GM12892 (cell line): ENCODE results near the gene OXER1. TPM values are rescaled to one million over a fixed set of nuclear protein-coding genes. Genes with fewer than 3 reads are reported as not detected.

Experiments
- DNase-seq: peaks from one replicate; pipeline ENCODE4 v3.0.0; 2011; ENCODE audit not compliant: insufficient read length
- FAIRE-seq: peaks from 2 replicates; lab custom pipeline; 2011; peaks lifted over from hg19 to GRCh38; lab: Jason Lieb, UNC
- POLR2A ChIP-seq: IDR thresholded peaks from 2 replicates; pipeline ENCODE4 v1.6.1; 2011; ENCODE audit warnings: low read depth, low read length, control low read depth
- POLR2AphosphoS5 ChIP-seq: IDR thresholded peaks from 2 replicates; pipeline ENCODE4 v1.6.1; 2011; ENCODE audit warnings: low read depth, low read length, control low read depth
- TAF1 ChIP-seq: IDR thresholded peaks from 2 replicates; pipeline ENCODE4 v1.6.1; 2011; ENCODE audit warnings: low read depth, mild to moderate bottlenecking, control low read depth, low read length, borderline replicate concordance
- polyA plus RNA-seq: library from polyadenylated mRNA; unstranded; fragments of >200 nt; gene quantifications from one replicate; pipeline ENCODE4 v1.2.1, GENCODE V29; 2012; ENCODE audit warnings: missing spikeins, inconsistent platforms; ENCODE audit not compliant: missing spikeins

The OXER1 gene
- polyA plus RNA-seq, result 2.4 TPM

GRCh38 chr2:42764096-42764495 lies at the start of gene OXER1:
TSS of gene OXER1 (minus strand) at chr2:42764135. CDS start at chr2:42764062, 73 bp downstream.
- DNase-seq, result no peak
- no peak for FAIRE-seq
- TF ChIP-seq TAF1 (no peak), POLR2A (no peak), POLR2AphosphoS5 (no peak)

- DNase-seq (no peak), FAIRE-seq (no peak)
- TF ChIP-seq POLR2AphosphoS5, result no peak
Observed at GRCh38 chr2:42812899-42813479, 49.1 kb upstream of the OXER1 start.

GRCh38 chr2:42810971-42811811 lies 47.3 kb upstream of the OXER1 start:
- DNase-seq (peak; percentile 49), FAIRE-seq (no peak)

GRCh38 chr2:42810121-42810970 lies 46.4 kb upstream of the OXER1 start:
- TF ChIP-seq POLR2AphosphoS5, result no peak; the same call in 1 of the 2 replicates
- peak; percentile 38; the same call in 1 of the 2 replicates for TF ChIP-seq TAF1
- peak; percentile 84; the same call in 1 of the 2 replicates for TF ChIP-seq POLR2A
- DNase-seq (peak; percentile 81), FAIRE-seq (peak; percentile 88)

More at GRCh38 chr2:42810971-42811811, 47.3 kb upstream of the OXER1 start:
- TF ChIP-seq POLR2A (no peak), TAF1 (no peak), POLR2AphosphoS5 (no peak)

- TF ChIP-seq TAF1 (no peak), POLR2A (no peak), POLR2AphosphoS5 (no peak)
- DNase-seq (peak; percentile 74), FAIRE-seq (no peak)
Observed at GRCh38 chr2:42809819-42810120, 45.8 kb upstream of the OXER1 start.

DNA sequence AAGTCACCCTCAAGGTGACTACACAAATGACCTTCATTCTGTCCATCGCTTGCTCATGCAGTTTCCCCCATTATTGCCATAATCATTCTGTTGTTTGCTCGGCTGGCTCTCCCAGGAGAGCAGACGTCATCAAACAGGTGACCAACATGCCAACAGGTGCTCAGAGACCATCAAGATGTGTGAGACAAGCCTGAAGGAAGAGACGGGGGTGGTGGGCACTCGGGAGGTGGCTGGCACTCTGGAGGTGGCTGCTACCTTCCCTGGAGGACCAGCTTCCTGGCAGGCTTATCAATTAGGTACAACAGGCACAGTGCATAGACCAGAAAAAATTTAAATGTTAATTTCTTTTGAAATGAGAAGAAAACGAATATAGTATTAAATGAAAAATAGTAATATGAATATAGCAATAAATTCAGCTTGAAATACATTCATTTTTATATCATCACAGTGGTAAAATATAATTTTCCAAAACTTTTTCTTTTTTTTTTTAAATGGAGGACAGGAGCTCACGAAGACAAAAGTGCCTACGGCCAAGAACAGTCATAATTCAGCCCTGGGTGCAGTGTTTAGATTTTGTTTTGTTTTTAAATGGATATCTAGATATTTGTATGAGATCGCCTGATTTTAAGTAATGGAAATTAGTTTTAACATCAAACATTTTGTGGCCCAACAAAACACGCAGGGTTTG lies 45.3 kb upstream of the OXER1 start:
- DNase-seq (no peak), FAIRE-seq (no peak)
- TF ChIP-seq POLR2AphosphoS5 (no peak), POLR2A (no peak), TAF1 (no peak)

- FAIRE-seq (no peak), DNase-seq (no peak)
- TF ChIP-seq TAF1 (no peak), POLR2A (no peak), POLR2AphosphoS5 (no peak)
Observed at GRCh38 chr2:42808301-42808700, 44.4 kb upstream of the OXER1 start.

DNA sequence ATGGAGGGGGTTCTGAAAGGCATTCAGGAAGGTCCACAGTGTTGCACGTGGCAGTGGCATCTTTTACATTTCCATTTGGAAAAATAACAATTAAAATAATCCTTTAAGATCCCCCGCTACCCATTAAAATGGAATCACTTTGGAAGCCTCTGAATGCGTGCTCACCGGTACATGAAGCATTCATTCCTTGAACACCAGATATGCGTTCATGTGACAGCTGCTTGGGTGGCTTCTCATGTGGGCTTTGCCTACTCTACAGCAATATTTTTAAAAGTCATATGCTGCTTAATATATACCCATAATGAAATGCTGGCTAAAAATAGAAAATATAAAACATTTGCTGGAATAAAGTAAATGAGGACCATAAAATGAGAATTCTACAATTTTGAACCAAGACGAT lies 42.9 kb upstream of the OXER1 start:
- TF ChIP-seq POLR2AphosphoS5, result no peak
- no peak for TF ChIP-seq POLR2A
- TF ChIP-seq TAF1, result no peak
- DNase-seq (no peak), FAIRE-seq (no peak)

DNA sequence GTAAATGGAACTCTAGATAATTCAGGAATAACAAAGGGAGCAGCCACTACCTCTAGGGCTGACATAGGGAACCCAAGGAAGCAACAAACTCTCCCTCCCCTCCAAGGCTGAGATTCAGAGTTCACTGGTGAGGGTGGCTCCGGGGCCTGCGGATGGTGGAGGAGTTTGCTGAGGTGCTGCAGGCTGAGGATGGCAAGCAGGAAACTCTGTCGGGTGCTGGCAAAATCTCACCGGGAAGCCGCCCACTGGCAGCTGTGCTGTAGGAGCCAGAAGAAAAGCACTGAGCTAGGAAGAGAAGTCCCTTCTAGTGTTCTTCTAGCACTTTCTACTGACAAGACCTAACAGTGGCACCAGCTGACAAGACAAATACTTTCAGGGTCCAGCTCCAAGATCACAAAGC lies 41.0 kb upstream of the OXER1 start:
- TF ChIP-seq POLR2AphosphoS5, result no peak
- TF ChIP-seq TAF1, result no peak
- TF ChIP-seq POLR2A, result no peak
- DNase-seq (no peak), FAIRE-seq (no peak)

DNA sequence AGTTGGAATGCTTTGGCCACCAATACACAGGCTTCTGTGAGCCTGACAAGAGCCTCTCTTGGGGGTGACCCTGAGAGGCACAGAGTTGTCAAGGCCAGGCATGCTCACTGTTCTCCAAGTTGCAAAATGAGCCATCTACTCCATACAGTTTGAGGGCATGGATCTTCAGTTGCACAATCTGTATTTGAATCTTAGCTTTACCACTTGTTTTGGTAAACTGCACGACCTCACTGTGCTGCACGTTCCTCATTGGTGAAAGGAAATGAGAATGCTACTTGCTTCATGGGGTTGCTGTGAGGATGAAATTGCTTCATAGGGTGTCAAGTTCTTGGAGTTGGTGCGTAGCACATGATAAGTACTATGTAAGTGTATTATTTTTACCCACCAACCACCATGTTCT lies 40.4 kb upstream of the OXER1 start:
- FAIRE-seq (no peak), DNase-seq (no peak)
- TF ChIP-seq TAF1, result no peak
- no peak for TF ChIP-seq POLR2A
- no peak for TF ChIP-seq POLR2AphosphoS5

DNA sequence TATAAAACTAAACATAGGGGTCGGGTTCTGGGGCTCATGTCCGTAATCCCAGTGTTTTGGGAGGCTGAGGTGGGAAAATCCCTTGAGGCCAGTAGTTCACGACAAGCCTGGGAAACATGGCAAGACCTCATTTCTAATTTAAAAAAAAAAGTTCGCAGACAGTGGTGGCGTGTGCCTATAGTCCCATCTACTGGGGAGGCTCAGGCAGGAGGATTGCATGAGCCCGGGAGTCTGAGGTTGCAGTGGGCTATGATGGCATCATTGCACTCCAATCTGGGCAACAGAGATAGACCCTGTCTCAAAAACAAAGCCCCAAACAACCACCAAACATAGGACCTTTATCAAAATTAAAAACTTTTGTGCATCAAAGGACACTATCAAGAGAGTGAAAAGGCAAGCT lies 38.2 kb upstream of the OXER1 start:
- FAIRE-seq, result no peak
- DNase-seq, result no peak
- no peak for TF ChIP-seq TAF1
- no peak for TF ChIP-seq POLR2A
- no peak for TF ChIP-seq POLR2AphosphoS5
